ENCODE measurements around the gene CBLN4. TPM values are rescaled to one million over a fixed set of nuclear protein-coding genes. Genes with fewer than 3 reads are reported as not detected.

The CBLN4 gene
- total RNA-seq, 1 experiment from 2014 or later, result not detected

GRCh38 chr20:56018716-56019115, 13.4 kb upstream of the CBLN4 start:
- peaks cover 24% of the 10 kb centered on the region; the same call in 1 of the 2 replicates for H3K9me3 ChIP-seq (ENCODE audit: low read length)
- no peak overlapping the region for H3K4me2 ChIP-seq (ENCODE audit: low read length)
- no TSS peak for BruUV-seq (replicated peaks)
- H3K4me1 ChIP-seq (ENCODE audit: insufficient read depth, low read length), result no peaks in the 10 kb centered on the region
- H3K27ac ChIP-seq (ENCODE audit: low read length), result no peak overlapping the region
- no peaks in the 10 kb centered on the region for H3K9me2 ChIP-seq (replicated peaks; ENCODE audit: low read length)
- H3K4me3 ChIP-seq (ENCODE audit: low read length), result no peak overlapping the region
- ATAC-seq, result no peak
- H4K20me1 ChIP-seq (ENCODE audit: low read length), result no peaks in the 10 kb centered on the region
- no peak for DNase-seq
- no peak overlapping the region for H3K9ac ChIP-seq (ENCODE audit: low read length)
- H3K79me2 ChIP-seq (ENCODE audit: low read length), result no peaks in the 10 kb centered on the region
- H3K27me3 ChIP-seq (ENCODE audit: low read length), result no peaks in the 10 kb centered on the region
- TF ChIP-seq EZH2 (IDR thresholded peaks at IDR 0.05; ENCODE audit: low read length, unreplicated experiment), result no peak
- no peak for TF ChIP-seq CTCF (conservative IDR thresholded peaks at IDR 0.05; ENCODE audit: low read depth, low read length)
- no peak for TF ChIP-seq EZH2phosphoT487 (IDR thresholded peaks at IDR 0.05; ENCODE audit: borderline replicate concordance, low read length)
- intact Hi-C loops (cut with micrococcal nuclease), result no loop called here
- POLR2A ChIA-PET (ENCODE audit: unreplicated experiment), result no interaction called here
- CTCF ChIA-PET, result no interaction called here
- no peak overlapping the region for H2AFZ ChIP-seq (ENCODE audit: low read length)
- H3K36me3 ChIP-seq (ENCODE audit: low read depth, low read length), result no peaks in the 10 kb centered on the region
- no peaks in the 10 kb centered on the region for H3F3A ChIP-seq (ENCODE audit: low read length, unreplicated experiment)

GRCh38 chr20:56018194-56018593, 12.9 kb upstream of the CBLN4 start:
- ATAC-seq (no peak), DNase-seq (no peak)
- no peaks in the 10 kb centered on the region for H4K20me1 ChIP-seq (ENCODE audit: low read length)
- no peak overlapping the region for H3K4me3 ChIP-seq (ENCODE audit: low read length)
- no TSS peak for BruUV-seq (replicated peaks)
- no peaks in the 10 kb centered on the region for H3K79me2 ChIP-seq (ENCODE audit: low read length)
- no peak overlapping the region for H3K27ac ChIP-seq (ENCODE audit: low read length)
- TF ChIP-seq EZH2 (IDR thresholded peaks at IDR 0.05; ENCODE audit: low read length, unreplicated experiment) (no peak), EZH2phosphoT487 (IDR thresholded peaks at IDR 0.05; ENCODE audit: borderline replicate concordance, low read length) (no peak), CTCF (conservative IDR thresholded peaks at IDR 0.05; ENCODE audit: low read depth, low read length) (no peak)
- H3K9ac ChIP-seq (ENCODE audit: low read length), result no peak overlapping the region
- no peaks in the 10 kb centered on the region for H3K4me1 ChIP-seq (ENCODE audit: insufficient read depth, low read length)
- no peak overlapping the region for H3K4me2 ChIP-seq (ENCODE audit: low read length)
- H2AFZ ChIP-seq (ENCODE audit: low read length), result no peak overlapping the region
- H3F3A ChIP-seq (ENCODE audit: low read length, unreplicated experiment), result no peaks in the 10 kb centered on the region
- peaks cover 24% of the 10 kb centered on the region; the same call in 1 of the 2 replicates for H3K9me3 ChIP-seq (ENCODE audit: low read length)
- H3K36me3 ChIP-seq (ENCODE audit: low read depth, low read length), result no peaks in the 10 kb centered on the region
- POLR2A ChIA-PET (ENCODE audit: unreplicated experiment), result no interaction called here
- no peaks in the 10 kb centered on the region for H3K9me2 ChIP-seq (replicated peaks; ENCODE audit: low read length)
- CTCF ChIA-PET, result no interaction called here
- H3K27me3 ChIP-seq (ENCODE audit: low read length), result no peaks in the 10 kb centered on the region
- intact Hi-C loops (cut with micrococcal nuclease), result no loop called here

GRCh38 chr20:56017560-56017959, 12.2 kb upstream of the CBLN4 start:
- ChIA-PET CTCF (no interaction called here), POLR2A (ENCODE audit: unreplicated experiment) (no interaction called here)

More at GRCh38 chr20:56017560-56017959, 12.2 kb upstream of the CBLN4 start:
- no TSS peak for BruUV-seq (replicated peaks)
- intact Hi-C loops (cut with micrococcal nuclease), result no loop called here
- H3K9me2 ChIP-seq (replicated peaks; ENCODE audit: low read length), result no peaks in the 10 kb centered on the region
- H3F3A ChIP-seq (ENCODE audit: low read length, unreplicated experiment), result no peaks in the 10 kb centered on the region
- TF ChIP-seq EZH2 (IDR thresholded peaks at IDR 0.05; ENCODE audit: low read length, unreplicated experiment), result no peak
- TF ChIP-seq EZH2phosphoT487 (IDR thresholded peaks at IDR 0.05; ENCODE audit: borderline replicate concordance, low read length), result no peak
- TF ChIP-seq CTCF (conservative IDR thresholded peaks at IDR 0.05; ENCODE audit: low read depth, low read length), result no peak
- H3K27me3 ChIP-seq (ENCODE audit: low read length), result no peaks in the 10 kb centered on the region
- no peak overlapping the region for H3K4me3 ChIP-seq (ENCODE audit: low read length)
- no peak overlapping the region for H3K4me2 ChIP-seq (ENCODE audit: low read length)
- H3K27ac ChIP-seq (ENCODE audit: low read length), result no peak overlapping the region
- no peaks in the 10 kb centered on the region for H4K20me1 ChIP-seq (ENCODE audit: low read length)
- no peak overlapping the region for H2AFZ ChIP-seq (ENCODE audit: low read length)
- ATAC-seq (no peak), DNase-seq (no peak)
- no peaks in the 10 kb centered on the region for H3K79me2 ChIP-seq (ENCODE audit: low read length)
- no peak overlapping the region for H3K9ac ChIP-seq (ENCODE audit: low read length)
- H3K9me3 ChIP-seq (ENCODE audit: low read length), result peaks cover 22% of the 10 kb centered on the region; the same call in 1 of the 2 replicates
- H3K36me3 ChIP-seq (ENCODE audit: low read depth, low read length), result no peaks in the 10 kb centered on the region
- H3K4me1 ChIP-seq (ENCODE audit: insufficient read depth, low read length), result no peaks in the 10 kb centered on the region

Data from PC-3 (cell line).